DMS 273 (cell line): ENCODE data around the gene CHAC1.
A peak's percentile ranks its signal among the peaks of the same experiment; 100 is the strongest.

Source experiments
- DNase-seq: peaks from one replicate; lab custom pipeline; 2025; ENCODE audit not compliant: unreplicated experiment; lab: John Stamatoyannopoulos, UW

CHAC1 gene

GRCh38 chr15:40952901-40953712 lies at the start of gene CHAC1:
TSS of gene CHAC1 (plus strand) at chr15:40953471. CDS start at chr15:40953584, 113 bp downstream.
- peak; percentile 96 for DNase-seq

GRCh38 chr15:40904552-40905201 lies 48.6 kb upstream of the CHAC1 start:
- no peak for DNase-seq

- peak; percentile 89 for DNase-seq
Measured at GRCh38 chr15:40906091-40906990, 46.9 kb upstream of the CHAC1 start.

GRCh38 chr15:40906991-40907802 lies 46.1 kb upstream of the CHAC1 start:
- peak; percentile 90 for DNase-seq

- DNase-seq, result no peak
Measured at GRCh38 chr15:40908095-40908494, 45.2 kb upstream of the CHAC1 start.

GRCh38 chr15:40909662-40910630 lies 43.3 kb upstream of the CHAC1 start:
- no peak for DNase-seq

GRCh38 chr15:40911141-40911540 lies 42.1 kb upstream of the CHAC1 start:
- peak; percentile 74 for DNase-seq

GRCh38 chr15:40911693-40912092 lies 41.6 kb upstream of the CHAC1 start:
- no peak for DNase-seq

- DNase-seq, result no peak
Measured at GRCh38 chr15:40912478-40912877, 40.8 kb upstream of the CHAC1 start.

GRCh38 chr15:40914013-40914412 lies 39.3 kb upstream of the CHAC1 start:
- no peak for DNase-seq

GRCh38 chr15:40914486-40914885 lies 38.8 kb upstream of the CHAC1 start:
- DNase-seq, result no peak

- no peak for DNase-seq
Measured at GRCh38 chr15:40915116-40915661, 38.1 kb upstream of the CHAC1 start.

- no peak for DNase-seq
Measured at GRCh38 chr15:40915679-40916078, 37.6 kb upstream of the CHAC1 start.

GRCh38 chr15:40917585-40917984 lies 35.7 kb upstream of the CHAC1 start:
- no peak for DNase-seq

- no peak for DNase-seq
Measured at GRCh38 chr15:40918146-40918798, 35.0 kb upstream of the CHAC1 start.

GRCh38 chr15:40918799-40919392 lies 34.4 kb upstream of the CHAC1 start:
- no peak for DNase-seq

- no peak for DNase-seq
Measured at GRCh38 chr15:40921949-40922607, 31.2 kb upstream of the CHAC1 start.

- DNase-seq, result no peak
Measured at GRCh38 chr15:40922608-40923005, 30.7 kb upstream of the CHAC1 start.
